ENCODE results near the gene SIVA1.

DNA sequence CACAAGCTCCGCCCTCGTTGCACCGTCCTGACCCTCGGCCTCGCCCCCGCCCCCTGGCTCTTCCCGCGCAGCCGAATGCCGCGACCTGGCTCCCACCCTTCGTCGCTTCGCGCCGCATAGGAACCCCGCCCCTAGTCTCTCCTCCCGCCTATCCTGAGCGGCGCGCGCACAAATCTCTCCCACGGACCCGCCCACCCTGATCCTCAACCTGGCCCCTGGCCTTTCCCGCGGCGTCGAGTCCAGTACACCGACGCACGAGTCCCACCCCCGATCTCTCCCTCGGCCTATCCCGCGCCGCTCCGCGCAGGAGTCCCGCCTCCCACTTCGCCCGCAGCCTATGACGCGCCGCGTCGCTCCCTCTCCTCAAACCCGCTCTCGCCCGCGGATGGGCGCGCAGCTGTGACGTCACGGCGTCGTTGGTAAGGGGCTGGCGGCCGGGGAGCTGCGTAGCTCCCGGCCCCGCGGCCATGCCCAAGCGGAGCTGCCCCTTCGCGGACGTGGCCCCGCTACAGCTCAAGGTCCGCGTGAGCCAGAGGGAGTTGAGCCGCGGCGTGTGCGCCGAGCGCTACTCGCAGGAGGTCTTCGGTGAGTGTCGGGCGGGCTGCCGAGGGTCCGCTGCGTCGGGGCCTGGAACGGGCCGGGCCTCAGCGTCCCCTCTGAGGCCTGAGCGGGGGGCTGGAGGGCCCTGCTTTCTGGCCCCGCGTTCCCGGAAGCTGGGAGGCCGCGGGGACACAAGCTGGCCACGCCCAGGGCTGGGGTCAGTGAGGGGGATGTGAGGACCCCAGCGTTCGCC, at the start of gene SIVA1:
- TF ChIP-seq, protein P1, sequence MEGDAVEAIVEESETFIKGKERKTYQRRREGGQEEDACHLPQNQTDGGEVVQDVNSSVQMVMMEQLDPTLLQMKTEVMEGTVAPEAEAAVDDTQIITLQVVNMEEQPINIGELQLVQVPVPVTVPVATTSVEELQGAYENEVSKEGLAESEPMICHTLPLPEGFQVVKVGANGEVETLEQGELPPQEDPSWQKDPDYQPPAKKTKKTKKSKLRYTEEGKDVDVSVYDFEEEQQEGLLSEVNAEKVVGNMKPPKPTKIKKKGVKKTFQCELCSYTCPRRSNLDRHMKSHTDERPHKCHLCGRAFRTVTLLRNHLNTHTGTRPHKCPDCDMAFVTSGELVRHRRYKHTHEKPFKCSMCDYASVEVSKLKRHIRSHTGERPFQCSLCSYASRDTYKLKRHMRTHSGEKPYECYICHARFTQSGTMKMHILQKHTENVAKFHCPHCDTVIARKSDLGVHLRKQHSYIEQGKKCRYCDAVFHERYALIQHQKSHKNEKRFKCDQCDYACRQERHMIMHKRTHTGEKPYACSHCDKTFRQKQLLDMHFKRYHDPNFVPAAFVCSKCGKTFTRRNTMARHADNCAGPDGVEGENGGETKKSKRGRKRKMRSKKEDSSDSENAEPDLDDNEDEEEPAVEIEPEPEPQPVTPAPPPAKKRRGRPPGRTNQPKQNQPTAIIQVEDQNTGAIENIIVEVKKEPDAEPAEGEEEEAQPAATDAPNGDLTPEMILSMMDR (IDR thresholded peaks at IDR 0.05; ENCODE audit: insufficient read depth, low read length, poor library complexity, severe bottlenecking): no peak
- no peak for TF ChIP-seq EZH2phosphoT487 (conservative IDR thresholded peaks at IDR 0.05; ENCODE audit: low read length)

All from SU-DHL-6 (cell line).